Astrocyte (in vitro differentiated cells and primary cell): ENCODE data around the gene VSTM5.

Source experiments
- EZH2 ChIP-seq: IDR thresholded peaks from 2 replicates; pipeline ENCODE4 v1.6.1; 2012; ENCODE audit warnings: mild to moderate bottlenecking, low read length, inconsistent platforms; ENCODE audit not compliant: insufficient read depth
- TF ChIP-seq, protein P1 (sequence below): IDR thresholded peaks from 2 replicates; pipeline ENCODE4 v1.5.1; 2011; ENCODE audit warnings: low read depth, mild to moderate bottlenecking, inconsistent platforms, low read length, moderate library complexity; ENCODE audit not compliant: insufficient read depth

DNA sequence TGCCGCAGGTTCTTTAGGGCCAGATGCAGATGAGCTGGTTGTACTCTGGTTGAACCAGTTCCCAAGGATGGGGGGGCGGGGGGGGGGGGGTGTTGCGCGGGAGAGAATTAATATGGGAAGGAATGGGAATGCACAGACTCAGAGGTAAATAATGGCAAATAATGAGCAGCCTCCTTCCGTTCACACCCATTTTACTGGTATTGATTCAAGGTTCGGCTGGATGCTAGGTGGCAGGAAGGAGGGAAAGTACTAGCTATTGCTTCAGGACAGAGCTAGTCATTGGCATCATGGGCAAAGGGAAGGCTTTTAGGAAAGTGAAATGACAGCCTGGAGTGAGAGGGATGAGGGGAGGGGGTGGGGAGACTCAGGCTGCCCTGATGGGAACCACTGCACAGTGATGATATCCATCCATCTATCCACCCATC is at the start of gene VSTM5:
- TF ChIP-seq, protein P1, sequence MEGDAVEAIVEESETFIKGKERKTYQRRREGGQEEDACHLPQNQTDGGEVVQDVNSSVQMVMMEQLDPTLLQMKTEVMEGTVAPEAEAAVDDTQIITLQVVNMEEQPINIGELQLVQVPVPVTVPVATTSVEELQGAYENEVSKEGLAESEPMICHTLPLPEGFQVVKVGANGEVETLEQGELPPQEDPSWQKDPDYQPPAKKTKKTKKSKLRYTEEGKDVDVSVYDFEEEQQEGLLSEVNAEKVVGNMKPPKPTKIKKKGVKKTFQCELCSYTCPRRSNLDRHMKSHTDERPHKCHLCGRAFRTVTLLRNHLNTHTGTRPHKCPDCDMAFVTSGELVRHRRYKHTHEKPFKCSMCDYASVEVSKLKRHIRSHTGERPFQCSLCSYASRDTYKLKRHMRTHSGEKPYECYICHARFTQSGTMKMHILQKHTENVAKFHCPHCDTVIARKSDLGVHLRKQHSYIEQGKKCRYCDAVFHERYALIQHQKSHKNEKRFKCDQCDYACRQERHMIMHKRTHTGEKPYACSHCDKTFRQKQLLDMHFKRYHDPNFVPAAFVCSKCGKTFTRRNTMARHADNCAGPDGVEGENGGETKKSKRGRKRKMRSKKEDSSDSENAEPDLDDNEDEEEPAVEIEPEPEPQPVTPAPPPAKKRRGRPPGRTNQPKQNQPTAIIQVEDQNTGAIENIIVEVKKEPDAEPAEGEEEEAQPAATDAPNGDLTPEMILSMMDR = no peak
- no peak for TF ChIP-seq EZH2
